COLO668 (cell line): Measurements from ENCODE around the gene HECTD2.

Experiments used
- DNase-seq: peaks from one replicate; lab custom pipeline; 2025; ENCODE audit not compliant: unreplicated experiment; lab: John Stamatoyannopoulos, UW

The HECTD2 gene

GRCh38 chr10:91465261-91465660 lies 55.1 kb downstream of the HECTD2 start:
- DNase-seq = no peak

GRCh38 chr10:91467114-91467513 lies 57.0 kb downstream of the HECTD2 start:
- DNase-seq = no peak

GRCh38 chr10:91471602-91472001 lies 61.5 kb downstream of the HECTD2 start:
- DNase-seq = no peak

- DNase-seq = no peak
These were observed 62.8 kb downstream of the HECTD2 start for GRCh38 chr10:91472911-91473310.

- no peak for DNase-seq
These were observed 63.9 kb downstream of the HECTD2 start for GRCh38 chr10:91474009-91474408.

GRCh38 chr10:91477236-91477635 lies 67.1 kb downstream of the HECTD2 start:
- no peak for DNase-seq

- no peak for DNase-seq
These were observed 69.4 kb downstream of the HECTD2 start for GRCh38 chr10:91479583-91479982.

GRCh38 chr10:91487911-91488582 lies 77.9 kb downstream of the HECTD2 start:
- no peak for DNase-seq

- no peak for DNase-seq
These were observed 83.2 kb downstream of the HECTD2 start for GRCh38 chr10:91493313-91493712.

GRCh38 chr10:91495402-91495801 lies 85.3 kb downstream of the HECTD2 start:
- DNase-seq = no peak

GRCh38 chr10:91496016-91496415 lies 85.9 kb downstream of the HECTD2 start:
- DNase-seq = no peak

GRCh38 chr10:91511549-91512330 lies 101.6 kb downstream of the HECTD2 start:
- no peak for DNase-seq

GRCh38 chr10:91512458-91512857 lies 102.3 kb downstream of the HECTD2 start:
- no peak for DNase-seq

GRCh38 chr10:91513598-91514424 lies 103.7 kb downstream of the HECTD2 start:
- DNase-seq = no peak

GRCh38 chr10:91514787-91515186 lies 104.6 kb downstream of the HECTD2 start:
- no peak for DNase-seq

- DNase-seq = no peak
These were observed 107.2 kb downstream of the HECTD2 start for GRCh38 chr10:91517394-91517793.

- no peak for DNase-seq
These were observed 109.9 kb downstream of the HECTD2 start for GRCh38 chr10:91519899-91520514.

- no peak for DNase-seq
These were observed 110.5 kb downstream of the HECTD2 start for GRCh38 chr10:91520661-91521060.

- no peak for DNase-seq
These were observed 111.3 kb downstream of the HECTD2 start for GRCh38 chr10:91521439-91521838.

- no peak for DNase-seq
These were observed 116.0 kb downstream of the HECTD2 start for GRCh38 chr10:91525896-91526712.
